BLaER1 treated with 17β-estradiol and CSF1 and Interleukin-3, amounts not matched to agents 10 nM and 100 nM (cell line): ENCODE results near the gene ZMYND10.

Source experiments
- H3K27ac ChIP-seq, 11 experiments: shearing (Covaris generic); formaldehyde crosslinking; 2 replicates each; pipeline ENCODE4 v1.8.1; 2022
- H3K27me3 ChIP-seq, 11 experiments: shearing (Covaris generic); formaldehyde crosslinking; 2 replicates each; pipeline ENCODE4 v1.8.1; 2022
- H3K36me3 ChIP-seq, 11 experiments: shearing (Covaris generic); formaldehyde crosslinking; 2 replicates each; pipeline ENCODE4 v1.8.1; 2022
- H3K4me1 ChIP-seq, 10 experiments: shearing (Covaris generic); formaldehyde crosslinking; 2 replicates each; pipeline ENCODE4 v1.8.1; 2022
- H3K4me2 ChIP-seq, 11 experiments: shearing (Covaris generic); formaldehyde crosslinking; 2 replicates each; pipeline ENCODE4 v1.8.1; 2022
- H3K4me3 ChIP-seq, 10 experiments: shearing (Covaris generic); formaldehyde crosslinking; 2 replicates each; pipeline ENCODE4 v1.8.1; 2022
- H3K9ac ChIP-seq, 11 experiments: shearing (Covaris generic); formaldehyde crosslinking; 2 replicates each; pipeline ENCODE4 v1.8.1; 2022
- H3K9me3 ChIP-seq, 11 experiments: shearing (Covaris generic); formaldehyde crosslinking; replicated peaks in 1 of 11; 2 replicates each; pipeline ENCODE4 v1.8.1; 2022
- H4K20me1 ChIP-seq, 11 experiments: shearing (Covaris generic); formaldehyde crosslinking; 2 replicates each; pipeline ENCODE4 v1.8.1; 2022
- Cebpa-rat ChIP-seq, 11 experiments: shearing (Covaris generic); IDR thresholded peaks; 2 replicates each; pipeline ENCODE4 v1.8.1; 2022

The ZMYND10 gene

GRCh38 chr3:50297896-50298725 is 47.4 kb downstream of the ZMYND10 start:
- peak overlapping the region; percentile 66 to 84 (median 74) for H3K4me3 ChIP-seq
- H3K27me3 ChIP-seq: no peaks in the 10 kb centered on the region
- peak overlapping the region; percentile 75 to 87 (median 81) for H3K9ac ChIP-seq
- peaks cover 0 to 10% (median 0%) of the 10 kb centered on the region in 11 experiments; a peak in 2 of 22 replicates for H3K36me3 ChIP-seq
- H3K4me2 ChIP-seq: peak overlapping the region; percentile 82 to 99 (median 98)
- no peak for TF ChIP-seq Cebpa-rat (IDR thresholded peaks at IDR 0.05)
- H4K20me1 ChIP-seq: peaks cover 0 to 14% (median 0%) of the 10 kb centered on the region in 11 experiments; a peak in 5 of 22 replicates
- H3K27ac ChIP-seq: peak overlapping the region; percentile 42 to 86 (median 77); a peak in 21 of 22 replicates
- peaks cover 27 to 44% (median 31%) of the 10 kb centered on the region in 10 experiments for H3K4me1 ChIP-seq
- H3K9me3 ChIP-seq: no peaks in the 10 kb centered on the region

- Histone ChIP-seq H4K20me1 (peaks cover 0 to 14% (median 0%) of the 10 kb centered on the region in 11 experiments; a peak in 5 of 22 replicates), H3K36me3 (peaks cover 0 to 10% (median 0%) of the 10 kb centered on the region in 11 experiments; a peak in 2 of 22 replicates), H3K27ac (no peak overlapping the region), H3K4me2 (peak overlapping the region in 8 of 11 experiments; percentile 95 to 99 (median 98); a peak in 11 of 22 replicates), H3K9me3 (no peaks in the 10 kb centered on the region), H3K4me1 (peaks cover 34 to 47% (median 37%) of the 10 kb centered on the region in 10 experiments), H3K4me3 (peak overlapping the region in 1 of 10 experiments; percentile 82; a peak in 1 of 20 replicates), H3K27me3 (no peaks in the 10 kb centered on the region), H3K9ac (peak overlapping the region in 2 of 11 experiments; percentile 77 to 84; a peak in 4 of 22 replicates)
- no peak for TF ChIP-seq Cebpa-rat (IDR thresholded peaks at IDR 0.05)
Observed at GRCh38 chr3:50297384-50297775, 48.2 kb downstream of the ZMYND10 start.

GRCh38 chr3:50296721-50297383 is 48.7 kb downstream of the ZMYND10 start:
- H3K9ac ChIP-seq: peak overlapping the region in 1 of 11 experiments; percentile 3; a peak in 1 of 22 replicates
- H3K4me1 ChIP-seq: peaks cover 34 to 47% (median 37%) of the 10 kb centered on the region in 10 experiments
- H3K9me3 ChIP-seq: no peaks in the 10 kb centered on the region
- no peak for TF ChIP-seq Cebpa-rat (IDR thresholded peaks at IDR 0.05)
- H3K27ac ChIP-seq: no peak overlapping the region
- peaks cover 0 to 14% (median 0%) of the 10 kb centered on the region in 11 experiments; a peak in 5 of 22 replicates for H4K20me1 ChIP-seq
- no peaks in the 10 kb centered on the region for H3K27me3 ChIP-seq
- no peak overlapping the region for H3K4me3 ChIP-seq
- peaks cover 0 to 10% (median 0%) of the 10 kb centered on the region in 11 experiments; a peak in 2 of 22 replicates for H3K36me3 ChIP-seq
- H3K4me2 ChIP-seq: 0 out of 22 replicates have a peak overlapping the region, but pooled peaks of 1 of the 11 experiments have one; percentile 98

GRCh38 chr3:50295553-50296431 is 49.7 kb downstream of the ZMYND10 start:
- H3K9ac ChIP-seq: peak overlapping the region in 1 of 11 experiments; percentile 41; a peak in 1 of 22 replicates
- H3K4me1 ChIP-seq: peaks cover 39 to 47% (median 43%) of the 10 kb centered on the region in 10 experiments
- H3K4me3 ChIP-seq: no peak overlapping the region
- peaks cover 0 to 14% (median 0%) of the 10 kb centered on the region in 11 experiments; a peak in 5 of 22 replicates for H4K20me1 ChIP-seq
- no peak for TF ChIP-seq Cebpa-rat (IDR thresholded peaks at IDR 0.05)
- no peak overlapping the region for H3K27ac ChIP-seq
- H3K9me3 ChIP-seq: no peaks in the 10 kb centered on the region
- peaks cover 0 to 12% (median under 1%) of the 10 kb centered on the region in 11 experiments; a peak in 6 of 22 replicates for H3K36me3 ChIP-seq
- no peak overlapping the region for H3K4me2 ChIP-seq
- no peaks in the 10 kb centered on the region for H3K27me3 ChIP-seq

GRCh38 chr3:50294492-50295403 is 50.8 kb downstream of the ZMYND10 start:
- H4K20me1 ChIP-seq: peaks cover 0 to 24% (median 7%) of the 10 kb centered on the region in 11 experiments; a peak in 12 of 22 replicates
- H3K9me3 ChIP-seq: no peaks in the 10 kb centered on the region
- no peak overlapping the region for H3K4me3 ChIP-seq
- H3K9ac ChIP-seq: no peak overlapping the region
- H3K36me3 ChIP-seq: peaks cover 7 to 22% (median 11%) of the 10 kb centered on the region in 11 experiments; a peak in 21 of 22 replicates
- no peak overlapping the region for H3K4me2 ChIP-seq
- H3K4me1 ChIP-seq: peaks cover 35 to 47% (median 41%) of the 10 kb centered on the region in 10 experiments
- no peak overlapping the region for H3K27ac ChIP-seq
- no peak for TF ChIP-seq Cebpa-rat (IDR thresholded peaks at IDR 0.05)
- H3K27me3 ChIP-seq: no peaks in the 10 kb centered on the region

GRCh38 chr3:50294089-50294488 is 51.4 kb downstream of the ZMYND10 start:
- Histone ChIP-seq H3K36me3 (peaks cover 14 to 29% (median 17%) of the 10 kb centered on the region in 11 experiments), H3K4me3 (no peak overlapping the region), H3K9me3 (no peaks in the 10 kb centered on the region), H4K20me1 (peaks cover 0 to 30% (median 14%) of the 10 kb centered on the region in 11 experiments; a peak in 12 of 22 replicates), H3K4me1 (peaks cover 33 to 44% (median 39%) of the 10 kb centered on the region in 10 experiments), H3K9ac (no peak overlapping the region), H3K27me3 (no peaks in the 10 kb centered on the region), H3K27ac (no peak overlapping the region), H3K4me2 (no peak overlapping the region)
- TF ChIP-seq Cebpa-rat (IDR thresholded peaks at IDR 0.05): no peak

GRCh38 chr3:50293079-50293801 is 52.3 kb downstream of the ZMYND10 start:
- H4K20me1 ChIP-seq: peaks cover 0 to 36% (median 20%) of the 10 kb centered on the region in 11 experiments; a peak in 14 of 22 replicates
- peak overlapping the region; percentile 49 to 97 (median 86) for H3K9ac ChIP-seq
- H3K27ac ChIP-seq: peak overlapping the region; percentile 36 to 88 (median 75); a peak in 21 of 22 replicates
- no peaks in the 10 kb centered on the region for H3K9me3 ChIP-seq
- H3K27me3 ChIP-seq: no peaks in the 10 kb centered on the region
- peaks cover 22 to 37% (median 26%) of the 10 kb centered on the region in 11 experiments for H3K36me3 ChIP-seq
- peak overlapping the region; percentile 69 to 99 (median 84); a peak in 12 of 20 replicates for H3K4me3 ChIP-seq
- H3K4me2 ChIP-seq: peak overlapping the region; percentile 69 to 96 (median 88)
- TF ChIP-seq Cebpa-rat (IDR thresholded peaks at IDR 0.05): no peak
- peaks cover 27 to 40% (median 34%) of the 10 kb centered on the region in 10 experiments for H3K4me1 ChIP-seq
